DND-41 (cell line): ENCODE measurements around the gene CDA.
A peak's percentile ranks its signal among the peaks of the same experiment; 100 is the strongest.

Experiments used
- ATAC-seq: fragments of 200-7000 bp; cut with Tn5 transposase; 3 replicates; pipeline ENCODE4 v1.9.1; 2021; ENCODE audit warnings: low read depth; ENCODE audit not compliant: insufficient read depth
- DNase-seq: peaks from one replicate; pipeline ENCODE4 v3.0.0-alpha.2; 2020
- H2AFZ ChIP-seq: 2 replicates; pipeline ENCODE4 v1.6.0; 2012; ENCODE audit warnings: low read depth, low read length
- H3K27ac ChIP-seq: 2 replicates; pipeline ENCODE4 v1.5.1; 2012; ENCODE audit warnings: low read length, inconsistent platforms
- H3K27me3 ChIP-seq: fragments of 200-600 bp; sonication (generic); 2 replicates; pipeline ENCODE4 v1.6.0; 2012; ENCODE audit warnings: low read length, mild to moderate bottlenecking, inconsistent platforms; ENCODE audit not compliant: insufficient read depth, poor library complexity
- H3K36me3 ChIP-seq: 2 replicates; pipeline ENCODE4 v1.5.1; 2012; ENCODE audit warnings: low read length, inconsistent platforms; ENCODE audit not compliant: insufficient read depth
- H3K4me1 ChIP-seq: 2 replicates; pipeline ENCODE4 v1.5.1; 2012; ENCODE audit warnings: mild to moderate bottlenecking, low read length; ENCODE audit not compliant: insufficient read depth
- H3K4me2 ChIP-seq: 2 replicates; pipeline ENCODE4 v1.6.0; 2012; ENCODE audit warnings: mild to moderate bottlenecking, moderate library complexity, low read length, inconsistent platforms; ENCODE audit not compliant: insufficient read depth
- H3K4me3 ChIP-seq, 2 experiments: fragments of 200-600 bp in 1 of 2; shearing (Covaris generic) in 1 of 2; 2 replicates each; pipeline ENCODE4 v1.5.1; 2012 to 2016; ENCODE audit warnings: inconsistent platforms in 2 of 2, low read length in 2 of 2, mild to moderate bottlenecking in 2 of 2, low read depth in 1 of 2, moderate library complexity in 1 of 2
- H3K79me2 ChIP-seq: 2 replicates; pipeline ENCODE4 v1.6.0; 2012; ENCODE audit warnings: low read length, inconsistent platforms; ENCODE audit not compliant: insufficient read depth
- H3K9ac ChIP-seq: 2 replicates; pipeline ENCODE4 v1.6.0; 2012; ENCODE audit warnings: low read depth, mild to moderate bottlenecking, inconsistent platforms, low read length, moderate library complexity
- H3K9me3 ChIP-seq: 2 replicates; pipeline ENCODE4 v1.5.1; 2012; ENCODE audit warnings: low read length, moderate library complexity, mild to moderate bottlenecking, inconsistent platforms; ENCODE audit not compliant: insufficient read depth, severe bottlenecking
- H4K20me1 ChIP-seq: 2 replicates; pipeline ENCODE4 v1.6.0; 2012; ENCODE audit warnings: low read length; ENCODE audit not compliant: insufficient read depth
- EZH2 ChIP-seq: IDR thresholded peaks from 3 replicates; pipeline ENCODE4 v1.6.1; 2012; ENCODE audit warnings: borderline replicate concordance, low read depth, mild to moderate bottlenecking, moderate library complexity, low read length, inconsistent platforms; ENCODE audit not compliant: severe bottlenecking
- TF ChIP-seq, protein P1 (sequence below): IDR thresholded peaks from 2 replicates; pipeline ENCODE4 v1.5.1; 2012; ENCODE audit warnings: borderline replicate concordance, low read length, moderate library complexity, mild to moderate bottlenecking; ENCODE audit not compliant: poor library complexity, severe bottlenecking; ENCODE audit errors: extremely low read depth

The CDA gene

DNA sequence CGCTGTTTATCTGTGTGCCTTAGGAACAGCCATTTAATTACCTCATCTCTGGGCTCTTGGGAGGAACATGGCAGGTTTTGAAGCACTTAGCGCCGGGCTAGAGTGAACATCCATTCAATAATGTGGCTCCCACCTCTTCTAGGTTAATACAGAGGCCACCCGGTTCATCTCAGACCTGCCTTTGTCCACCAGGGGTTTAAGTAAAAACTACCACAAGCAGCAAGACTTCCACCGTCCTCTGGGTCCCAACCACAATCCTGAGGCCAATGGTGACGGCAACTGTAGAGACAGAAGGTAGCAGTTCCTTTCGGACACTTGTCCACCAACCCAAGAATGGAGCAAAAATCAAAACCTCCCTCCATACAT, 73.2 kb downstream of the CDA start:
- Histone ChIP-seq H3K79me2 (peaks cover 49% of the 10 kb centered on the region), H3K4me3 (peak overlapping the region; percentile 53 to 69), H3K27ac (peak overlapping the region; percentile 91), H2AFZ (peak overlapping the region; percentile 93), H3K4me1 (peaks cover 39% of the 10 kb centered on the region), H3K27me3 (no peaks in the 10 kb centered on the region), H4K20me1 (peaks cover 13% of the 10 kb centered on the region; the same call in 1 of the 2 replicates), H3K4me2 (peak overlapping the region; percentile 93), H3K9ac (peak overlapping the region; percentile 69), H3K36me3 (peaks cover 29% of the 10 kb centered on the region), H3K9me3 (no peaks in the 10 kb centered on the region)
- TF ChIP-seq, protein P1, sequence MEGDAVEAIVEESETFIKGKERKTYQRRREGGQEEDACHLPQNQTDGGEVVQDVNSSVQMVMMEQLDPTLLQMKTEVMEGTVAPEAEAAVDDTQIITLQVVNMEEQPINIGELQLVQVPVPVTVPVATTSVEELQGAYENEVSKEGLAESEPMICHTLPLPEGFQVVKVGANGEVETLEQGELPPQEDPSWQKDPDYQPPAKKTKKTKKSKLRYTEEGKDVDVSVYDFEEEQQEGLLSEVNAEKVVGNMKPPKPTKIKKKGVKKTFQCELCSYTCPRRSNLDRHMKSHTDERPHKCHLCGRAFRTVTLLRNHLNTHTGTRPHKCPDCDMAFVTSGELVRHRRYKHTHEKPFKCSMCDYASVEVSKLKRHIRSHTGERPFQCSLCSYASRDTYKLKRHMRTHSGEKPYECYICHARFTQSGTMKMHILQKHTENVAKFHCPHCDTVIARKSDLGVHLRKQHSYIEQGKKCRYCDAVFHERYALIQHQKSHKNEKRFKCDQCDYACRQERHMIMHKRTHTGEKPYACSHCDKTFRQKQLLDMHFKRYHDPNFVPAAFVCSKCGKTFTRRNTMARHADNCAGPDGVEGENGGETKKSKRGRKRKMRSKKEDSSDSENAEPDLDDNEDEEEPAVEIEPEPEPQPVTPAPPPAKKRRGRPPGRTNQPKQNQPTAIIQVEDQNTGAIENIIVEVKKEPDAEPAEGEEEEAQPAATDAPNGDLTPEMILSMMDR = no peak
- no peak for TF ChIP-seq EZH2
- DNase-seq (no peak), ATAC-seq (no peak)

DNA sequence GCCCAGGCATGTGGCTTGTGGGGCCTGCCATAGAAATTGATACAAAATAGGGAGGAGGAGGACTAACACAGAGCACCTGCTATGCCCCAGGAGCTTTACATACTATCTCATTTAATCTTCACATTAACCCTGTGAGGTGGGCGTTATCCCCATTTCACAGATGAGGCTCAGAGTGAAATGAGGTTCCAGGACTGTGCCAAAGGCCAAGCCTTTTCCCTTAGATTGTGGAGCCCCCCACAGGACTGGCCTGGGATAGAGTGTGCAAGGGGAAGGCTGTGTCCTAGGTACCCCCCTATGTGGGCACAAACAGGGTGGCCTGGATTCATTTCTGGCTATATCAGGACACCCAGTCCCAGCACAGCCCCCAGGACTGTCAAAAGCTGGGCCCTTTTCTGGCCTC, 74.5 kb downstream of the CDA start:
- Histone ChIP-seq H4K20me1 (0 out of 2 replicates have a peak, but pooled peaks cover 1% of the 10 kb centered on the region), H3K9ac (no peak overlapping the region), H3K4me2 (no peak overlapping the region), H3K27ac (no peak overlapping the region), H3K27me3 (no peaks in the 10 kb centered on the region), H3K9me3 (no peaks in the 10 kb centered on the region), H2AFZ (no peak overlapping the region), H3K36me3 (peaks cover 16% of the 10 kb centered on the region), H3K4me1 (peaks cover 40% of the 10 kb centered on the region), H3K79me2 (peaks cover 37% of the 10 kb centered on the region), H3K4me3 (no peak overlapping the region)
- ATAC-seq = no peak
- peak; percentile 15 for DNase-seq
- TF ChIP-seq EZH2 = no peak
- TF ChIP-seq, protein P1 = peak; percentile 37

DNA sequence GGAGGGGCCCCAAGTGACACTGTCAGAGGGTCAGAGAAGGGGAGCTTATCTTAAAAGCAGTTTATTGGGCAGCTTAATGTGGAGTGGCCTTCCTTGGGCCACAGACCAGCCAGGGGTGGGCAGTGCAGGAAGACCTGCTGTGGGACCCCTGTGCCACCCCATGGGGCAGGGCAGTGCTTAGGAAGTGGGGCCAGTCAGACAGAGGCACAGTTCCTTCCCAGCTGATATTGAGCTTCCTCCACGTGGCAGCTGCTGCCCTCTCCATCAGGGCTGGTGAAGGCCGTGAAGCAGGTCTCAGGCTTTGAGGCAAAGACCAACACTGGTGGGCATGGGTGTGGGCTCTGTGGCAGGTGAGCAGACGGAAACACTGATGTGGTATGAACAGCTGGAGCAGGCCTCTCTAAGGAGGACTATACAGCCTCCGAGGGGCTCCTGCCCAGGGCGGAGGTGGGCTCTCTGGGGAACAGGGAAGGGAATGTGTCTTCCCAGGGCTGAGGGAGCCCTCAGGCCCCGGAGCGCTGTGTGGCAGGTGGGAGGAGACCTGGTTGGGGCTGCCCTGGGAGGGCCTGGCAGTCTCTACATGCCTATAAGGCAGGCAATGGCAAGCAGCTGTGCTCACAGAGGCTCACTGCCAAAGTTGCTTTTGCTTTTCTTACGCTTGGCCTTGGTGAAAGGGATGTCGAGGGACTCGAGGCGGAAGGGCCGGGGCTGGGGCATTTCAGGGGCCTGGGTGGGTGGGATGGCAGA, 75.2 kb downstream of the CDA start:
- H3K79me2 ChIP-seq = peaks cover 29% of the 10 kb centered on the region
- H2AFZ ChIP-seq = no peak overlapping the region
- no peak overlapping the region for H3K27ac ChIP-seq
- DNase-seq (no peak), ATAC-seq (no peak)
- no peak overlapping the region for H3K9ac ChIP-seq
- no peak overlapping the region for H3K4me3 ChIP-seq
- no peaks in the 10 kb centered on the region for H3K27me3 ChIP-seq
- peaks cover 33% of the 10 kb centered on the region for H3K4me1 ChIP-seq
- no peaks in the 10 kb centered on the region for H4K20me1 ChIP-seq
- H3K36me3 ChIP-seq = peaks cover 9% of the 10 kb centered on the region
- no peak overlapping the region for H3K4me2 ChIP-seq
- TF ChIP-seq, protein P1 = no peak
- no peak for TF ChIP-seq EZH2
- no peaks in the 10 kb centered on the region for H3K9me3 ChIP-seq
